CD4-positive, alpha-beta T cell treated with Interleukin-17A for 1 hour (primary cell): ENCODE measurements around the gene SLC27A5.
A peak's percentile ranks its signal among the peaks of the same experiment; 100 is the strongest.
"Not testable (repeated sequence)": the region's sequence is repeated elsewhere in the genome, so short reads cannot be mapped to it uniquely, and the experiment has no call there.

Source experiments
- DNase-seq: peaks from one replicate; pipeline ENCODE4 v3.0.0-alpha.2; 2020

SLC27A5 gene

GRCh38 chr19:58521651-58522050 is 9.9 kb upstream of the SLC27A5 start:
- DNase-seq = no peak

- DNase-seq = no peak
Observed at GRCh38 chr19:58520257-58520599, 8.4 kb upstream of the SLC27A5 start.

- peak; percentile 95 for DNase-seq
Observed at GRCh38 chr19:58519355-58520256, 7.8 kb upstream of the SLC27A5 start, which contains the start of gene ZBTB45. Gene ZBTB45, minus strand, starts transcription at chr19:58519810. Its CDS starts 2,137 bp downstream, at chr19:58517673.

GRCh38 chr19:58519087-58519354 is 7.2 kb upstream of the SLC27A5 start:
- DNase-seq = peak; percentile 60

GRCh38 chr19:58518256-58519086 is 6.7 kb upstream of the SLC27A5 start:
- DNase-seq = no peak

- no peak for DNase-seq
Observed at GRCh38 chr19:58516964-58517833, 5.4 kb upstream of the SLC27A5 start.

GRCh38 chr19:58516246-58516836 is 4.5 kb upstream of the SLC27A5 start:
- no peak for DNase-seq

- no peak for DNase-seq
Observed at GRCh38 chr19:58515259-58515658, 3.5 kb upstream of the SLC27A5 start.

GRCh38 chr19:58514564-58515022 is 2.8 kb upstream of the SLC27A5 start:
- DNase-seq = no peak

- DNase-seq = peak; percentile 93
Observed at GRCh38 chr19:58513694-58514563, 2.1 kb upstream of the SLC27A5 start.

- DNase-seq = no peak
Observed at GRCh38 chr19:58513213-58513693, 1.5 kb upstream of the SLC27A5 start.

GRCh38 chr19:58510084-58510862 is 1.5 kb downstream of the SLC27A5 start:
- no peak for DNase-seq

- DNase-seq = no peak
Observed at GRCh38 chr19:58509731-58510083, 2.1 kb downstream of the SLC27A5 start.

GRCh38 chr19:58507602-58508223 is 4.1 kb downstream of the SLC27A5 start:
- DNase-seq = not testable (repeated sequence)

GRCh38 chr19:58500242-58500641 is 11.6 kb downstream of the SLC27A5 start:
- no peak for DNase-seq

GRCh38 chr19:58499021-58499927 is 12.5 kb downstream of the SLC27A5 start:
- DNase-seq = peak; percentile 98

GRCh38 chr19:58498316-58499020 is 13.3 kb downstream of the SLC27A5 start:
- DNase-seq = no peak

- no peak for DNase-seq
Observed at GRCh38 chr19:58497634-58498170, 14.1 kb downstream of the SLC27A5 start.
